Measurements from ENCODE around the gene RGS7. TPM values are rescaled to one million over a fixed set of nuclear protein-coding genes. Genes with fewer than 3 reads are reported as not detected.

RGS7 gene
- total and polyA plus RNA-seq, 2 of the 8 experiments (the other 6 are each of a cell fraction or from before 2014, with no cell fraction given) = 1.6 to 3.0 TPM

- Histone ChIP-seq H3K4me2 (ENCODE audit: insufficient read depth in 1 of 2, low read depth in 2 of 2, low read length in 2 of 2) (no peak overlapping the region), H3K79me2 (ENCODE audit: control insufficient read depth in 1 of 2, insufficient read depth in 2 of 2, low read length in 2 of 2) (no peaks in the 10 kb centered on the region), H2BK15ac (ENCODE audit: low read length) (no peak overlapping the region), H3K79me1 (ENCODE audit: low read depth, low read length) (no peaks in the 10 kb centered on the region), H4K20me1 (replicated peaks in 1 of 2; ENCODE audit: control insufficient read depth in 1 of 2, insufficient read depth in 2 of 2, low read length in 2 of 2) (no peaks in the 10 kb centered on the region), H3K9me3 (ENCODE audit: insufficient read depth in 2 of 2, low read depth in 1 of 2, low read length in 1 of 2) (no peaks in the 10 kb centered on the region), H2BK12ac (ENCODE audit: low read depth, low read length) (no peak overlapping the region), H3K14ac (ENCODE audit: insufficient read length) (no peak overlapping the region), H3K18ac (ENCODE audit: extremely low read depth, low read length) (no peak overlapping the region), H3K4me1 (replicated peaks in 1 of 4; ENCODE audit: control insufficient read depth in 3 of 4, insufficient read depth in 4 of 4, low read length in 3 of 4) (no peaks in the 10 kb centered on the region), H2AK5ac (ENCODE audit: low read depth, low read length) (no peak overlapping the region), H3K36me3 (ENCODE audit: control insufficient read depth in 2 of 4, insufficient read depth in 4 of 4, low read length in 3 of 4) (no peaks in the 10 kb centered on the region), H3K23ac (ENCODE audit: insufficient read length) (no peak overlapping the region), H3K4ac (replicated peaks; ENCODE audit: insufficient read length, low read depth, low read length) (no peak overlapping the region), H2BK120ac (replicated peaks; ENCODE audit: low read depth, low read length) (no peak overlapping the region), H3K27me3 (replicated peaks in 1 of 4; ENCODE audit: control insufficient read depth in 3 of 4, extremely low read depth in 1 of 4, insufficient read depth in 3 of 4, low read length in 3 of 4) (no peaks in the 10 kb centered on the region), H4K5ac (ENCODE audit: insufficient read length, low read depth, low read length) (no peak overlapping the region), H2BK5ac (ENCODE audit: low read depth, low read length) (no peak overlapping the region), H2AFZ (ENCODE audit: low read length) (no peak overlapping the region), H3K9ac (replicated peaks in 1 of 4; ENCODE audit: extremely low read depth in 1 of 4, low read depth in 3 of 4, low read length in 3 of 4) (no peak overlapping the region), H2BK20ac (ENCODE audit: low read length) (no peak overlapping the region), H3K23me2 (ENCODE audit: low read depth, low read length) (no peaks in the 10 kb centered on the region), H4K8ac (ENCODE audit: extremely low read depth, insufficient read depth, low read length) (no peak overlapping the region), H3K27ac (ENCODE audit: low read depth, low read length) (no peak overlapping the region), H3K4me3 (ENCODE audit: extremely low read depth in 1 of 4, insufficient read depth in 2 of 4, low read depth in 3 of 4, low read length in 4 of 4) (no peak overlapping the region), H3K56ac (replicated peaks; ENCODE audit: insufficient read length, low read depth, low read length) (no peak overlapping the region), H4K91ac (replicated peaks; ENCODE audit: insufficient read length, low read length) (no peak overlapping the region)
- TF ChIP-seq SP1 (IDR thresholded peaks at IDR 0.05; ENCODE audit: low read depth, low read length) (no peak), EZH2 (IDR thresholded peaks at IDR 0.05; ENCODE audit: low read depth, low read length, severe bottlenecking) (no peak), RNF2 (IDR thresholded peaks at IDR 0.05; ENCODE audit: borderline replicate concordance, low read depth, low read length, missing control alignments, poor library complexity, severe bottlenecking) (no peak), RFX5 (IDR thresholded peaks at IDR 0.05; ENCODE audit: borderline replicate concordance, low read depth, low read length) (no peak)
- TF ChIP-seq, protein P1, sequence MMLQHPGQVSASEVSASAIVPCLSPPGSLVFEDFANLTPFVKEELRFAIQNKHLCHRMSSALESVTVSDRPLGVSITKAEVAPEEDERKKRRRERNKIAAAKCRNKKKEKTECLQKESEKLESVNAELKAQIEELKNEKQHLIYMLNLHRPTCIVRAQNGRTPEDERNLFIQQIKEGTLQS (IDR thresholded peaks at IDR 0.05; ENCODE audit: insufficient read depth, low read depth, low read length) = no peak
- ChIA-PET POLR2A (ENCODE audit: partially characterized antibody) (no interaction called here), CTCF (ENCODE audit: partially characterized antibody) (no interaction called here)
- no peak for DNase-seq (ENCODE audit: low read depth in 1 of 2, low spot score in 2 of 2)
- no peak for FAIRE-seq
- 63% methylated on average over 2 of the region's 2 CpGs; no CpG with 5 or more reads in 1 of the 2 experiments for WGBS, 2 experiments (ENCODE audit: extremely low coverage in 1 of 2, insufficient coverage in 1 of 2, insufficient read length in 1 of 2, insufficient replicate concordance in 2 of 2, low coverage in 1 of 2, low lambda C conversion rate in 2 of 2, missing lambda C conversion rate in 1 of 2)
Observed at GRCh38 chr1:241325456-241325855, 31.5 kb downstream of the RGS7 start.
